WERI-Rb-1 (cell line): ENCODE results near the gene CHST10.

Experiments
- DNase-seq: peaks from one replicate; pipeline ENCODE4 v3.0.0-alpha.2; 2020
- H3K27ac ChIP-seq: fragments of 250-450 bp; sonication (Bioruptor Pico); 2 replicates; pipeline ENCODE4 v1.5.1; 2020; ENCODE audit warnings: mild to moderate bottlenecking, moderate library complexity
- H3K27me3 ChIP-seq: fragments of 250-450 bp; sonication (Bioruptor Pico); 2 replicates; pipeline ENCODE4 v1.5.1; 2021; ENCODE audit warnings: mild to moderate bottlenecking, low read depth, moderate library complexity; ENCODE audit not compliant: insufficient read depth, severe bottlenecking
- H3K36me3 ChIP-seq: fragments of 250-450 bp; sonication (Bioruptor Pico); 2 replicates; pipeline ENCODE4 v1.5.1; 2020; ENCODE audit warnings: mild to moderate bottlenecking, moderate library complexity
- H3K4me3 ChIP-seq: 2 replicates; pipeline ENCODE4 v1.5.1; 2011; ENCODE audit warnings: low read depth, mild to moderate bottlenecking, control low read depth, low read length
- H3K9me3 ChIP-seq: fragments of 250-450 bp; sonication (Bioruptor Pico); 2 replicates; pipeline ENCODE4 v1.5.1; 2021; ENCODE audit warnings: mild to moderate bottlenecking, moderate library complexity; ENCODE audit not compliant: severe bottlenecking
- TF ChIP-seq, protein P1 (sequence below): IDR thresholded peaks from 2 replicates; pipeline ENCODE4 v1.5.1; 2011; ENCODE audit warnings: low read depth, mild to moderate bottlenecking, control low read depth, inconsistent platforms, low read length

The CHST10 gene

DNA sequence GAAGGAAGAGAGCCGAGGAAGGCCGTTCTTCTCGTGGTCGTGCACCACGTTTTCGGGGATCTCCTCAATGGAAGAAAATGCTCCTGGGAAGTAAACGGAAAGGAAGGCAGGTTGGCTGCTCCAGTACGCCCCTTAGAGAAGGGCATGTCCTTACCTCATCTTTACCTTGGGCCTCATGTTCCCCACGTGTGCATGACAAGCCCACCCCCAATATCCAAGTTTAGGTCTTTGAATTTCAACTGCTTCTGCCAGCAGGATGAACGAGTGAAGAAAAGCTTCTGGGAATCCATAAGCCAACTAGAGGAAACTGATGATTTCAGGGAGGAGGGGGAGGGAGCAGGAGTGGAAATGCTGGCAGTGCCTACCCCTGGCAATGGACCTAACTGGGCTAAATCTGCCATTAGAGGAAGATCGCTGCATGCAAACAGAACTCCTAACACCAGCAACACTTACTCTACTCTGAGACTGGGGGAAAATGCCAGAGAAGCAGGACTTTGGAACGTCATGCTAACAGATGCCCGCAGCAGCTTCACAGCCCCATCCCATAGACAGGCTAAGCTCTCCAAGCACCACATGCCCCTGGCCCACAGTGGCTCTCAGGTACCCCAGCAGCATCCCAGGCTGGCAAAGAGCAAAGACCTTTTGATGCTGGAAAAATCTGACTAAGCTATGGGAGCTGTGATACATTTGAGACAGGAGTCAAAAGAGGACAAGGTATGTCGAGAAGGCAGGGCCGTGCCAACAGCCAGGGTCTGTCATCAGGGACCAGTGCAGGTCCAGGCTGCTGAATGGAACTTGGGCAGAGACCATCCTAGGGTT lies 21.7 kb downstream of the CHST10 start:
- DNase-seq, result no peak
- no peak overlapping the region for H3K27ac ChIP-seq

DNA sequence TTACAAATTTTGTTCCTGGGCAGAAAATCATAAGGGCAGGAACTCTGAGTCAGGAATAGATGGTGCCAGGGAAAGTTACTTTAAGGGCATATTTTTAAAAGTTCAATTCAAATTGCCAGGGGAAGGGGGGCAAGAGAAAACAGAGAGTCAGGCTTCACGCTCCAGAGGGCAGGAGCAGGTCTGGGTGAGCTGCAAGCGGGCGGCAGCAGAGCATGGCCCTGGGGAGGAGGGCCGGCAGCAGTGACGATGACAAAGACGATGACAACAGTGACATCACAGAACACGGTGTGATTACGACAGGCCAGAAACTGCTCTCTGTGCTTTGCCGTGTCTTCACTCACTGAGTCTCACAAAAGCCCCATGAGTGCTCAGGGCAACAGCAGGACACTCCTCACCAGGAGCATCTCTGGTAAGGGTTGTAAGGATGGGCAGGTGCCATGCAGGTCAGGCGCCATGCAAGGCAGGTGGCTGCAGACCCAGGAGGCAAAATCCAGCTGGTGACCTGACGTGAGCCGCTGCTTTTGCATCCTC lies 23.3 kb downstream of the CHST10 start:
- no peak overlapping the region for H3K4me3 ChIP-seq
- TF ChIP-seq, protein P1, sequence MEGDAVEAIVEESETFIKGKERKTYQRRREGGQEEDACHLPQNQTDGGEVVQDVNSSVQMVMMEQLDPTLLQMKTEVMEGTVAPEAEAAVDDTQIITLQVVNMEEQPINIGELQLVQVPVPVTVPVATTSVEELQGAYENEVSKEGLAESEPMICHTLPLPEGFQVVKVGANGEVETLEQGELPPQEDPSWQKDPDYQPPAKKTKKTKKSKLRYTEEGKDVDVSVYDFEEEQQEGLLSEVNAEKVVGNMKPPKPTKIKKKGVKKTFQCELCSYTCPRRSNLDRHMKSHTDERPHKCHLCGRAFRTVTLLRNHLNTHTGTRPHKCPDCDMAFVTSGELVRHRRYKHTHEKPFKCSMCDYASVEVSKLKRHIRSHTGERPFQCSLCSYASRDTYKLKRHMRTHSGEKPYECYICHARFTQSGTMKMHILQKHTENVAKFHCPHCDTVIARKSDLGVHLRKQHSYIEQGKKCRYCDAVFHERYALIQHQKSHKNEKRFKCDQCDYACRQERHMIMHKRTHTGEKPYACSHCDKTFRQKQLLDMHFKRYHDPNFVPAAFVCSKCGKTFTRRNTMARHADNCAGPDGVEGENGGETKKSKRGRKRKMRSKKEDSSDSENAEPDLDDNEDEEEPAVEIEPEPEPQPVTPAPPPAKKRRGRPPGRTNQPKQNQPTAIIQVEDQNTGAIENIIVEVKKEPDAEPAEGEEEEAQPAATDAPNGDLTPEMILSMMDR, result no peak
- H3K36me3 ChIP-seq, result peaks cover 17% of the 10 kb centered on the region
- no peaks in the 10 kb centered on the region for H3K27me3 ChIP-seq
- DNase-seq, result no peak
- no peak overlapping the region for H3K27ac ChIP-seq
- H3K9me3 ChIP-seq, result no peaks in the 10 kb centered on the region

More for the DNA sequence above, 21.7 kb downstream of the CHST10 start:
- Histone ChIP-seq H3K27me3 (no peaks in the 10 kb centered on the region), H3K9me3 (no peaks in the 10 kb centered on the region), H3K36me3 (peaks cover 17% of the 10 kb centered on the region), H3K4me3 (no peak overlapping the region)
- TF ChIP-seq, protein P1, result no peak

DNA sequence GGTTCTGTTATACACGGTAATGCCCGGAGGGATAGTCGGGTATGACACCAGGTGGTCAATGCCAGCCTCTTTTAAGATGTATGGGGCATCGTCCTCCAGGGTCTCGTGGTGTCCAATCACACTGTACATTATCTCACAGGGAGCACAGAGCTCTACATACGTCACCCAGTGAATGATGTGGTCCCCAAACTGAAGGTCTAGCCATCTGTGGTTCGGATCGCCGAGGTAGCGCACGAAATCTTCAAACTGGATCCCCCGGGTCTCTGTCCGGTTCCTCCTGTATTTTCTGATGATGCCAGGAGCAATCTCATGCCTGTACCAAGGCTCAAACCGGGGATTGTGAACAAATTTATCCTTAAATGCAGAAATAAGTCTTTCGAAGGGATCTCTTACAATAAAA lies 24.1 kb downstream of the CHST10 start:
- Histone ChIP-seq H3K9me3 (no peaks in the 10 kb centered on the region), H3K27ac (no peak overlapping the region), H3K27me3 (no peaks in the 10 kb centered on the region), H3K36me3 (peaks cover 17% of the 10 kb centered on the region), H3K4me3 (no peak overlapping the region)
- no peak for DNase-seq
- TF ChIP-seq, protein P1, result no peak

DNA sequence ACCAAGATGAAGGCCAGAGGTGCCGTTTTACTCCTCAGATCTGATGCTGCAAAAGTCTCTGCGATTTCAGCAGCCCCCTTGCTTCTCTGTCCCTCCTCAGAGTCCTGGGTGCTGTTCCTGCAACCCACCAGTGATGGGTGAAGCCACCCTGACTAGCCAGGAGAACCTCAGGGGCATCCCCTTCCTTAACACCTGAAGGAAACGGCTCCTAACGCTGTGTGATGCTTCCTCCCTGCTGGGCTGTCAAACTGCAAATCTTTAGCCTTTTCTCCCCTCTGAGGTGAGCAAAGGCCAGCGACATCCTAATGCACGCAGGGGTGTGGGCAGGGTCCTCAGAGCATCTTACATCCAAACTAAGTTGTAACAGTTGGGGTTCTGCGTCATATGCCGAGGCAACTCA lies 24.8 kb downstream of the CHST10 start:
- Histone ChIP-seq H3K4me3 (no peak overlapping the region), H3K27ac (no peak overlapping the region), H3K9me3 (no peaks in the 10 kb centered on the region), H3K27me3 (no peaks in the 10 kb centered on the region), H3K36me3 (peaks cover 15% of the 10 kb centered on the region)
- TF ChIP-seq, protein P1, result no peak
- no peak for DNase-seq

DNA sequence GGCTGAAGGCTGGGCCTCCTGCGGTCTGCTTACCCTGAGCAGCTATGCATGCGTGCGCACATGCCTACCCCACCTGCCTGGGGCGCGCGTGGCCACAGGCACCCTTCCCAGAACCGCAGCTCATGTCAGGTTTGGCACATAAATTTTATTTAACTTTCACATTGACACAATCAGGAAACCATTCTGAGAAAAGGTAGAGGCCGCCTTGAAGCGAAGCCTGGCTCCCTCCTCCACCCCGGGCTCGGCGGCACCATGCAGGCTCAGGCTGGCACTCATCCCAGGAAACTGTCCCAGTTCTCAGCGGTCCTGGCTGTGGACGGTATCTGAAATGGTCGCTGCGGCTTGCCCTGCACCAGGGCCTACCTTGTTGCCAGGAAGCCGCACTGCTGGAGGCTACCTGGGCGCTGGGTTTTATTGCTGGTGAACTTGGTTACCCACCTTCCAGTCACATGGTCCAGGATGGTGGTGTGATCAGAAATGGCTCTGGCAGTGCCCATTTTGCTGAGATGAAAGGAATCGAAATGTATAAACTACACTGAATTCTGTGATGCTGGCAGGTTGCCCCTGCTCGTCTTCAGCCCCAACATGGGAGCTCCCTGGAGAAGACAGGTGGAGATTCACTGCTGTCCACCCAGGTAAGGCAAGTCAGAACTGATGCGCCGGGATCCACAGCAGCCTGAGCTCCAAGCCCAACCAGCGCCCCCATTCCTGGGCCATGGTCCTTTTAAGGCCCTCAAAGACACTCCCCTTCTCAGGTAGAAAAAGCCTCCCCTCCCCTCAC lies 25.5 kb downstream of the CHST10 start:
- DNase-seq, result no peak
- Histone ChIP-seq H3K9me3 (no peaks in the 10 kb centered on the region), H3K27ac (no peak overlapping the region), H3K4me3 (no peak overlapping the region), H3K27me3 (no peaks in the 10 kb centered on the region), H3K36me3 (peaks cover 14% of the 10 kb centered on the region)
- TF ChIP-seq, protein P1, result no peak
